ENCODE data around the gene XXYLT1.

The XXYLT1 gene

DNA sequence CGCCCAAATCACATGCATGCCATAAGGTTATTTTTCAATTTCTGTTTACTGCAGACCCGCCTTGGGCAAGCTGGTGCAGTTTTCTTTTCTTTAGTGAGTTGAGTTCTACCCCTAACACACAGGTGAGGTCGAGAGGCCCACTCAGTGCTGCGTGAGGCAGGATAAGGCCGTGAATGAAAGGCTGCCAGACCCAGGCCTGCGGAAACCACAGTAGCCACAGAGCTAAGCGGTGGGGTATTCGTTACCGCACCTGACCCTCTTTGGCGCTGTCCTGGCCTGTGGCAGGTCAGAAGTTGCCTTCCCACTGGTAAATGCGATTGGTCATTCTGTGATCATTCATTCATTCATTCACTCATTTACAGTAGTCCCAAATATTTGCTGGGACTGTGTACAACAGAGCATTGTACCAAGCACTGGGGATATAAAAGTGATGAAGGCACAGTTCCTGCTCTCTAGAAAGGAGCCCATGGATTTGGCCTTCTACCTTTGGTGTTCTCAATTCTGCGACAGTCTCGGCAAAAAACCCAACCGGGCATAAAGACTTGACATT is 144.8 kb downstream of the XXYLT1 start:
- no peak for DNase-seq

DNA sequence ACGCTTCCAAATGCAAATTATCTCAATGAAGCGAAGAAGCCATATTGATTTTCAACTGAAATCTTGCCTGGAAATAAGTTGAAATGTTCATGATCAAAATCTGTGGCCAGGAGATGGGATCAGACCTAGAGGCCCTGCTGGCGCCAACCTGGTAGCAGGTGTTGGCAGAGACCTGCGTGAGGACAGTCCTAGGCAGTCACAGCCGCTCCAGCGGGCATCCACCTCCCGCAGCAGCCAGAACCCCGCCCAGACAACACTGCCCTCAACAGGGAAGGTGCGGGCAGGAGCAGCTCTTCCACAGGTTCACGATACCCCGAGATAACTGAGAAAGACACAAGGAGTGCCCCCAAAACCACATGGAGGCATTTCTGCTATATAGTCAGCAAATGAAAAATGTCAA is 145.3 kb downstream of the XXYLT1 start:
- DNase-seq, result no peak

DNA sequence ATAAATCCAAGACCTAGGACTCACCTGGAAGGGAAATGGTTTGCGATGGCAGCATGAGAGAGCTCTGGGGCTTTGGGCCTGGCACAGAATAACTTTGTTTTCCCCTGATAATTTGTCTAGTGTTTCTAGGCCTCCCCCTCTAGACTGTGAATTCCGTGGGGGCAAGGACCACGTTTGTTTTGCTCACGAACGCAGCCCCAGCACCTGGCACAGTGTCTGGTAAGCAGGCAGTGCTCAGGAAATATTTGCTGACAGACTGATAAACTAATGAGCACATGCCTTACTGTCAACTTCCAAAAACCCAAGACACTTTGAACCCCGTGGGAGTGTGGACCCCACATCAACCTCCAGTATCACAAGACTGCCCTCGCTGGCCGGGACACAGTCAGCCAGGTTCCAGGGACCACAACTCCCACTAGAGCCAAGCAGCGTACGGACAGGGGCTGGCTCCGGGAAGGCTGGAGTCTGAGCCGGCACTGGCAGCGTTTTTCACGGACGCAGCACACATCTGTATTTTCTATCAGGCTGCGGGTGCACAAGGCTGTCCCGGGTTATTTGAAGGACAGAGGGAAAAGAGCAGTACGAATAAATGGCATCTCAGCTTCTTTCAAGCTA is 146.5 kb downstream of the XXYLT1 start:
- DNase-seq, result no peak

DNA sequence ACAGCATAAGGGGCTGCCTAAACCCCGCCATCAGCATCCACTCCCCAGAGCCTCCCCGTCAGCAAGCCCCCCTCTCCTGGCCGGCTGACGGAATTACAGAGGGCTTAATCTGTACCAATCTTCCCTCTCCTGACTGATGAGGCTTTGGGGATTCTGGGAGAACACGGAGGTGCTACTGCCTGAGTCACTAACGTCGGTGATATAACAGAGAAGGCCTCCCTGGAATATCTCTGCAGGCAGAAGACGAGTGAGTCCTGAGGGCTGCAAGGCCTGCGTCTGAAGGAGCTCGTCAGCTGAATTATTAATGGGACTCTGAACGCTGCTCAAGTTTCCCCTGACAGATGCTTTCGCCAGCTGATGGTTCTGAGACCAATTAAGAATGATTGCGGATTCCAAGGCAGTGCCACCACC is 147.7 kb downstream of the XXYLT1 start:
- no peak for DNase-seq

DNA sequence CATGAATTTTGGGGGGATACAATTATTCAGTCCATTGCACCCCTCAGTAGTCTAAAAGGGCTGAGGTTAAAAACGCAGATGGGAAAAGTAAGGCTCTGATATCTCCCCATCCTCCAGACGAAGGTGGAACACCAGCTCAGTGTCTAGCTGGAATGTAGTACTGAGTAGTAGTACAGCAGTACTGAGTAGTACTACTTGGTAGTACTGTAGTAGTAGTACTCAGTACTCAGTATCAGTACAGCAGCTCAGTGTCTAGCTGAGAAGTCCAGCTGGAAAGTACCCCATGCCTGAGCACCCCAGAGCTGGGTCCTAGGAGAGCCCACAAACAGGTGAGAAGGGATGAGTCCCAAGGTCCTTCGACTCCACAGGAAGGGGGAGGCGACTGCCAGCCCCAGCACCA is 148.7 kb downstream of the XXYLT1 start:
- no peak for DNase-seq

DNA sequence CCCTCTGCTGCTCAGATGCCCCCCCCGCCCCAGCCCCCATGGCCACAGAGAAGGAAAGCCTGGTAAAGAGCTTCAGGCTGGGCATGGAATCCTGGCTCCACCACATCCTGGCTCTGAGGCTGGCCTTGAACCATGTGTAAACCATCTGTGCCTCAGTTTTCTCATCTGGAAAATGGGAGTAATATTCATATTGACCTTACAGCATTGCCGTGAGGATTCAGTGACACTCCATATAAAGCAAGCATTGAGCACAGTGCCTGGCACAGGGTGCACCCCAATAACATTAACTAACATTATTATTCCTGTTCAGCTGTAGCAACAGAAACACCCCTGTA is 150.7 kb downstream of the XXYLT1 start:
- DNase-seq, result no peak

DNA sequence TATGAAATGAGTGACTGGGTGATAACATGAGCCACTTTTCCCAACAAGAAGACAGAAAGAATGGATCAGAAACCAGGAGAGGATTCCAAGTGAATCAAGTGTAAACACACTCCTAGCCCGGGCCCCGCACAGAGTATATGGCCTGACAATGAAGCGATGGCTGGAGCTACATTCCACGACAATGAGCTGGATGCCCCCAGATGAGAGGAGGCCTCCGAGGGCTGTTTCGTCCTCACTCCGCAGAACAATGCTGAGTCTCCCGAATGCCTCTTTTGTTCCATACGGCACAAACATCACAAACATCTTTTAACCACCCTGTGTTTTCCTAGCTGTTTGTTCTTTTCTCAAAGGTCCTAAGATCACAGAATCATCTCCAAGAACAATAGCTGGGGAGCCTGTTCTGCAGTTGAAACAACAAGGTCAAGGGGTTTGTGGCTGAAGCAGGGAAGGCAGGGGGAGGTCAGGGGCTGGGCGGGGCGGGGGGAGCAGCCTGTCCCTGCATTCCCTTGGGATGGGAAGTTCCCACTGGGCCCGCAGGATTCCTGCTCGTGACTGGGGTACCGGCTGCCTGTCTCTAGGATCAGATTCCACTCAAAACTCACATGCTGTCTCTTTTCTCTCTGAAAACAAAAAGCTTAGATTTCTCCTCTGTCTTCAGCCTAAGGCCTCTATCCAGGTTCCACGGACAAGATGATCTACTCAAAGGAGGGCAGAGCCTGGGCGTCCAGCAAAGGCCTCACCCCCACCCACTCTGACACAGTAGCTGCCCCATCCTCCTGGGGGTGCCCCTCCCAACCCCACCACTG is 151.3 kb downstream of the XXYLT1 start:
- DNase-seq, result no peak

DNA sequence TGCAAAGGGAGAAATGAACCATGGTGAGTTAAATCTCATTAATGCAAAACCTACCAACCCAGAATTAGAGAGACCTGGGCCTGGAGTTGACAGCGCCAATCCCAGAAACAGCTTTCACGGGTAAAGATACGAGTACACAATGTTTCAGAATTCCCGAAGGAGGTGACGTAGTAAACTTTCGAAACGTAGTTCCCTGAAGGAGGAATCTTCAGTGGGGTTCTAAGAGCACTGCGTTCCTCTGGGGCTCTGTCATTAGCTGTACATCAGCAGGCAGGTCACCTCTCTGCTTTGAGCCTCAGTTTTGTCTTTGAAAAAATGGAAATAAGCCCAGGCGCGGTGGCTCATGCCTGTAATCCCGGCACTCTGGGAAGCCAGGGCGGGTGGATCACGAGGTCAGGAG is 152.3 kb downstream of the XXYLT1 start:
- DNase-seq, result no peak

DNA sequence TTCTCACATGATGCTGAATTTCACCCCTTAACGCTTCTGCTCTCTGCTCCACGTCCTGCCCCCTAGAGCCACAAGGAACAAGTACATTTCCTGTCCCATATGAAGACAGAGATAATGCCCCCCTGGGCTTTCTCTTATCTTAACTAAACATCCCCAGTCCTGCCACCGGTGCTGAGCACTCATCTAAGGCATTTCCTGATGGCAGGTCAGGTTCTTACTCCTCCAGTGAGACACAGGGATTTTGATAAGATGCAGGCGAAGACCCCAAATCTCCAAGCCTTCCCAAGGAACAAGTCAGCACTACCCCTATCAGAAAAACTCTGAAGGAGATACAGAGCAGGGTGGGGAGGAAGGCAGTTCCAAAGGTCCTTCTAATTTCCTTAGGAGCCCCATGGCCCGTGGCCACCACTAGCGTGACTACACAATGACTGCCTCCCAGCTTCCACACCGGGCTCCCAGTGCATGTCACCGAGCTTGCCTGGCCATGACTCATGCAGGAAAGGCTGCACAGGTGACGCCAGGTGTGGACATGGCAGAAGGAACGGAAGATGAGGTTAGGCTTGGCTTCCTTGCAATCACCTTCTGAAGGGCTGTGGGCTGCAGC is 152.9 kb downstream of the XXYLT1 start:
- no peak for DNase-seq

DNA sequence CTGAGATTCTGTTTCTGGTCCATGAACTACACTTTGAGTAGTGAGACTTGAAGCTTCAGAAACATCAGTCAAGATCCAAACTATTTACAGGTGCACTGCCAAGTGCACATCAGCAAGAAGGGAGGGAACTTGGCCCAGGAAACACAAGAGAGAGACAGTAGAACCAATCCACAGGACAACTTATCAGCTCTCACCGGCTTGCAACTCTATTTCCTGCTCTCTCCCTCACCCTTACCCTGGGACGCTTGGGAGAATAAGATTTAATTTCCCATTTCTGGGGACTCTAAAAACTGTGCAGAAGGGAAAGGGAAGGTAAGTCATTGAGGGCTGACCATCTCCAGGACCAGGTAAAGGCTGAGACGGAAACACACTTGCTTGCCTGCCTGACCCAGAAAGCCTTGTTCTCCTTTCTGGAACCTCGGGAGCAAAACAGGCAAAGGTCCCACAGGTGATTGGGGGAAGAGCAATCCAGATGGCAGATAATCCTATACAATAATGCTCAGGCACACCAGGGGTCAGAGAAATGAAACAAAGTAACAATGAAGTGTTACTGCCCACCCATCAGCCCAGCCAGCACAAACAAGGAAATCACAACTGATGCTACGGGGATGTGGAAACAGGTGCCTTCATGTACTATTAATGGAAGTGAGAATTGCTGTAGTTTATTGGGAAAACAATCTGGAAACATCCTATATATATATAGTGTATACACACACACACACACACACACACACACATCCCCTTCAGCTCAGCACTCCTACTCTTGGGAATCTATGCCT is 154.4 kb downstream of the XXYLT1 start:
- no peak for DNase-seq

DNA sequence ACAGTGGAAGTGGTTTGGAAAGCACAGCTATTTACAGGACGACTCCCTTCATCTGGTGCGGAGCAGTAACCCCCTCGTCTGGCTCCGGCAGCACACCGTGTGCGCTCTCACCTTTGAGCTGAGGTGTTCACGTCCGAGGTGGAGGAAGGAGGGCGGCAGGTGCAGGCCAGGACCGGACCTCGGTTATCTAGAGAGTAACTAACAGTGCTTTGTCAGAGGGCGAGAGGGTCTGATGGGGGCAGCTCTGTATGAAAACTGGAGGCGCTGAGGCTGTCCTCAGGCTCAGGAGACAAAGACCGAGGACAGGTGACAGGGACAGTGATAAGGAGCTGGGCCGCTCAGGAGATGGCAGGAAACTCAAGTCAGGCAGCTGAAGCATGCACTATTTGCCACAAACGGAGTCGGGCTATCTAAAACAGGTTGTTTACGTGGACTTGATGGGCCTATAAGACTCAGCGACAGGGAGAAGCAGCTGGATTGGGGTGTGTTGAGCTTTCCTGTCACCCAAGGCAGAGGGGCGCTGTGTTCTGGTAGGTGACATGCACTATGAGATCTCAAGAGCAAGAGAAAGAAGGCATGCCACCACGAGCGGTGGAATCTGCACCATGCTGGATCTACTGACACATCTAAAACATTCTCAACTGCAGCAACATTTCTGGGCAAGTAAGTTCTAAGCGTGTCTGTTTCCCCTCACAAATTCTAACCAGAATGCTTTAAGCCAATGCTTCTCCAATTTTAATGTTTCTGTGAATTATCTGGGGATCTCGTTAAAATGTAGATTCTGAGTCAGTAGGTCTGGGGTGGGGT is 155.2 kb downstream of the XXYLT1 start:
- no peak for DNase-seq

DNA sequence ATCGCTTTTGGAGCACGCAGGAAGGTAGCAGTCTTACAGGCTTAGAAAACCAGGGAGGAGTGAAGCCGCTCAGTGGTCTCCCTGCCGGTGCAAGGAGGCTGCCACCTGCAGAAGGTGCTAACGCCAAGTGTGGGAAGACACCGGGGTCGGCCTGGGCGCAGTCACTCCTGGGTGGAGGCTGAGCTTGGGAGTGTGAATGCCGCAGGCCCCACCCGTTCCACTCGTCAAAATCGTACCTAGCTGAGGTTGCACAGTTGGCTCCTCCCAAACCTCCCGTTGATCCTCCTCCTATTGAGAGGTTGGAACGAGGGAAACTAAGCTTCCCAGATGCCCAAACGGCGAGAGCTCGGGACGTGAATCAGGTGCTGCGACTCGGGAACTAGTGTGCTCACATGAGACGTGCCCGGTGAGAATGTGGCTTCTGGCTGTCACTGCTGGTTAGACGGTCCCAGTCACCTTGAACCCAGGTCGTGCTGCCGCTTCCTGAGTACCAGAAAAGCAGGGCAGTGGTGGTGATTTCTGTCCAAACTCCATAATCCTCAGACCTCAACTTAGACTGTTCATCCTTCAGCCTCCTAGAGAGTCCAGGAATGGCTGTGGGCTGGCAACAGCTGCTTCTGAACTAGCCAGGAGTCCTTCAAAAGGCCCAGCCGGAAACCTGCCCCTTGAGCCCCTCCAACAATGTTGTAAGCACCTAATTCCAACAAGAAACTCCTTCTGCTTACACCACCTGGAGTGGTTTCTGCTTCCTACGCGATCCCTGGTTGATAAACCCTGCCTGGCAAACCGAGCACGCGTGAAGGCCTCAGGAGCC is 156.0 kb downstream of the XXYLT1 start:
- DNase-seq, result no peak

DNA sequence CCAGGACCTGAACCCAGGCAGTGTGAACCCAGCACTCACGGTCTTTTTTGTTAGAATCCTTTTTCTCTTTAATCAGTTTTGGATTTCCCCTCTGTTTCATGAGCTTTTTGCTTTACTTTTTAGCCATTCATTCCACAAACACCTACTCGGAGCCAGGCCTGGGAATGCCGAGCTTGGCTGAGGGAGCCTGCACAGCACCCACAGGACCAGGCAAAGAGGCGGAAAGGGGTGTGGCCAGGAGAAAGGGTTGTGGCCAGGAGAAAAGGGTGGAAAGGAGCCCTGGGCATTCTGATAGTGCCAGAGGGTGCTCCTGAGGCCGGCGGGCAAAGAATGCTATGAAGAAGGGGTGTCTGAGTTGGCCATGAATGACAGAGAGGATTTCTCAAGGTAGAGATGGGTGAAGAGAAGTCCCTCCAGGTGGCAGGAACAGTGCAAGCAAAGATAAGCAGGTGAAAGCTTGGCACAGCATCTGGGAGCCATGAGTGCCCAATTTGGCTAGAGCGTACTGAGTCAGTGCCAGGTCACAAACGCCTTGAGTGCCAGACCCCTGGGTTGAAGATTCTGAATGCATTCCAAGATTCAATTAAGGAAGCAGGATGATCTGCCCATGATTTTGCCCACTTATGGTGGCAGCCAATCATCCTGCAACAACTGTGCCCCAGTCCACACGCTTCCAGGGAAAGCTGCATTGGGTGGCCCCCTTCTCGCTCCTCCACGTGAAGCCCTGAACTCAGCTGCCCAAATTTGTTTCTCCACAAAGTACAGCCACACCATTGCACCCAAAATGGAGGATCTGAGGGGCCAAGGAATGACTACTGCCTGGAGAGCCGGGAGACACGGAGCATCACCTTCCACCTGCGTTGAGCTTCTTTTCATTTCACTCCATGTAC is 157.2 kb downstream of the XXYLT1 start:
- no peak for DNase-seq

DNA sequence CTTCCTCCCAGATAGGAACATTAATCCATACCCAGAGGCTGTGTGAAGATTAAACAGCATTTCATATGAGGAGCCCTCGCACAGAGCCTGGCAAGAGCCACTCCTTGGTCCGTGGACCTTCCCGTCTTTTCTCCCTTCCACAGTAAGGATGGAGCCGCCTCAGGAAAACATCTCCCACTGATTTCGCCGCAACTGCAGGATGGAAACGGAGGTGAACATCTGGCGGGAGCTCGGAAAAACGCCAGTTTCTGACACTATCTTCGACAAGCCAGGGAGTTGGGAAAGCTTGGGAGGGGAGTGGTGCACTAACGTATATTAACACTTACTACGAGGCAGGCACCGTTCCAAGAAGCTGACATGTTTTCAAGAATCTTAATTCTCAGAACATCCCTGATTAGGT is 157.9 kb downstream of the XXYLT1 start:
- DNase-seq, result no peak

DNA sequence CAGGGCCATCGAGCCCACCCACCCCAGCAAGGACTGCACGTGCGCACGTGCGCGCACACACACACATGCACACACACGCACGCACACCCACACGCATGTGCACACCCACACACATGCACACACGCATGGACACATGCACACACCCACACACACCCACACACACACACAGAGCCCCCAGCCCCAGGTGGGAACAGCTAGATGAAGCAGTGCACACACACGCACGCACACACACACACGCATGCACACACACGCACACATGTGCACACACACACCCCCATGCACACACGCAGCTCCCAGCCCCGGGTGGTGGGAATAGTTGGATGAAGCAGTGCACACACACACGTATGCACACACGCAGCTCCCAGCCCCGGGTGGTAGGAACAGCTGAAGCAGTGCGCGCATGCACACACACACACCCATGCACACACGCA is 158.6 kb downstream of the XXYLT1 start:
- DNase-seq, result no peak

DNA sequence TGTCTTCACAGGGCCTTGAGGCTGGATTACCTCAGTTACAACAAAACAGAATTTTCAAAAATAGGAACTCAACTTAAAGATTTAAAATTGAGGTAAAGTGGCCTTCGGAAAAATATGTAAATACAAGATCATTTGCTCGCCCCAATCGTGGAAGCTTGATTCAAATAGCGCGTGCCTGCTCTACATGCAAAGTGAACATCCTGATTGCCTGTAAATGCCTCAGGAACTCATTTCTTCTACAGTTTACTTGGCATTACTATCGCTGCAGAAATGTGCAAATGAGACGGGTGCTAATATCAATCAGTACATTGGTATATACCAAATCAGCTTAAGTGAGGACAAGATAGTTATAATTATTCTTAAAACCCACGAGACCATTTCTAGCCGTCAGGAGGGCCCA is 159.2 kb downstream of the XXYLT1 start:
- DNase-seq, result no peak

DNA sequence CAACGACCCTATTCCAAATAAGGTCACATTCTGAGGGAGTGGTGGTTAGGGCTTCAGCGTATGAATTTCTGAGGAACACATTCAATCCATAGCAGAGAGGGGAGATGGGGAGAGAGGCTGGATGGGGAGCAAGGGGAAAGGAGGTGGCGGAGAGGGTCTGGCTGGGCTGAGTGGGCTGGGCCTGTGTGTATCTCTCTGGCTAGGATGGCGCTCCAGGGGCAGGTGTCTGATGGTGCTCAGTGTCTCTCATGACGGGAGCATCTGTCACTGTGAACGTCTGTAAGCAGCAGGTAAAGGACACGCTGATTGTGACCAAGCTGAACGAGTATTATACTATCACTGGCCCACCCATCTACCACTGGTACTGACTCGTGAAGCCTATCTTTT is 159.6 kb downstream of the XXYLT1 start:
- DNase-seq, result no peak

DNA sequence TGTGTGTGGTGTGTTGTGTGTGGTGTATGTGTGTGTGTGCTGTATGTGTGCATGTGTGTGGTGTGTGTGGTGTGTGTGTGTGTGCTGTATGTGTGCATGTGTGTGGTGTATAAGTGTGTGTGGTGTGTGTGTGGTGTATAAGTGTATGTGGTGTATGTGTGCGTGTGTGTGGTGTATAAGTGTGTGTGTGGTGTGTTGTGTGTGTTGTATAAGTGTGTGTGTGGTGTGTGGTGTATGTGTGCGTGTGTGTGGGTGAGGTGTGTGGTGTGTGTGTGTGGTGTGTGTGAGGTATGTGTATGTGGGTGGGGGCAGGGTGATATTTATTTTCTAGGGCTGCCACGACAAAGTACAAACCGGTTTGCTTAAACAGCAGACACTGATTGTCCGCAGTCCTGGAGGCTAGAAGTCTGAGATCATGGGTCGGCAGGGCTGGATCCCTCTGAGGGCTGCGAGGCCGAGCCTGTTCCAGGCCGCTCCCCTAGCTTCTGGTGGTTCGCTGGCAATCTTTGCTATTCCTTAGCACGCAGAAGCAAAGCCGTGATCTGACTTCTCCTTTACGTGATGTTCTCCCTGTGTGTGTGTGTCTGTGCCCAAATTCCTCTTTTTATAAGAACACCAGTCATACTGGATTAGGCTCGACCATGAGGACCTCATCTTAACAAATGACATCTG is 160.2 kb downstream of the XXYLT1 start:
- DNase-seq, result no peak

DNA sequence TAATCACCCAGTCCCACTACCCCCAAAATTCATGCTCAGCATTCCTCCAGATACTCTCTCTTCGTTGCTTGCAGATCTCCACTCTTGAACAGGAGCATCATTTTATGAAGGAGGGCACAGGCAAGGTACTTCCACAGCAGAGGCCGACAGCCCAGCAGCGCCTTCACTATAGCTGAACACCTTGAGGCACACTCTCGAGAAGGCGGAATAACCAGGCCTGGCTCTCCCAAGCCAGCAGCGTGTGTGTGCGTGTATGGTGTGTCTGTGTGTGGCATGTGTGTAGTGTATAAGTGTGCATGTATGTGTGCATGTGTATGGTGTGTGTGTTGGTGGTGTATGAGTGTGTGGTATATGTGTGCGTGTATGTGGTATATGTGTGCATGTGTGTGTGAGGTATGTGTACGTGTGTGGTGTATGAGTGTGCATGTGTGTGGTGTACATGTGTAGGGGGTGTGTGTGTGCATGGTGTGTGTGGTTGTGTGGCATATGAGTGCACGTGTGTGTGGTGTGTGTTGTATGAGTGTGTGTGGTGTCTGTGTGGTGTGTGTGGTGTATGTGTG is 161.8 kb downstream of the XXYLT1 start:
- DNase-seq, result no peak

DNA sequence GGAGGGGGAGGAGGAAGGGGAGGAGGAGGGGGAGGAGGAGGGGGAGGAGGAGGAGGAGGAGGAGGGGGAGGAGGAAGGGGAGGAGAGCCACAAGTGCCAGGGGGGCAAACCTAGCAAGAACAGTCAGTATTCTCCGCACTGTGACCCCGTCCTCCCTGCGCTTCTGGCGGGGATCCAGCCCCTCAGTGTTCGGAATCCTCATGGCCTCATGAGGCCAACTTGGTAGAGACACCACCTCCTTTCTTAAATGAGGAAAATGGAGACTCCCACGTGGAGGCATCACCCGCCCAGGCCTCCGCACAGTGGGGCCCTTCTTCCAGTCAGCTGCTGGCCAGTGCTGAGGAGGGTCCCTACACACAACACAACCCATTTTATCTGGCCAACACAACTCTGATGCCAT is 163.4 kb downstream of the XXYLT1 start:
- DNase-seq, result no peak

Data from NCI-H510A (cell line).